Measurements from ENCODE around the gene EFHC1.
"Not testable (repeated sequence)": the region's sequence is repeated elsewhere in the genome, so short reads cannot be mapped to it uniquely, and the experiment has no call there.

Gene EFHC1

DNA sequence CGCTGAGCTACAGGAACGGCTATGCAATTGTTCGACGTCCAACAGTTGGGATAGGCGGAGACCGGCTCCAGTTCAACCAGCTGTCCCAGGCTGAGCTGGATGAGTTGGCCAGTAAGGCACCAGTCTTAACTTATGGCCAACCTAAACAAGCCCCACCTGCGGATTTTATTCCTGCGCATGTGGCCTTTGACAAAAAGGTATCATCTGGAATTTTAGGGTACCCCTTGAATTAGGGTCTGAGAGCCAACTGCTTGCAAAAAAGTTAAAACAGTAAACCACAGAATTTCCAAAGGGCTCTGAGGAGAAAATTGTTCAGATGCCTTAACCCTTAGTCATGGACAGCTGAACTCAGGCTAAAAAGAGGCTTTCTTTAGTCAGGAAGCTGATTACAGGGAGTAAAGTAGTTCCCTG lies 3.8 kb downstream of the EFHC1 start:
- Histone ChIP-seq H3K4me3 (ENCODE audit: insufficient read depth, low read length, poor library complexity, severe bottlenecking) (no peak overlapping the region), H3K27ac (ENCODE audit: low read depth, low read length) (no peak overlapping the region), H3K79me2 (ENCODE audit: insufficient read depth, low read length) (no peaks in the 10 kb centered on the region), H4K20me1 (ENCODE audit: low read depth, low read length) (no peaks in the 10 kb centered on the region), H3K9me2 (replicated peaks; ENCODE audit: insufficient read depth, low read length) (no peaks in the 10 kb centered on the region), H2AFZ (ENCODE audit: low read depth, low read length, severe bottlenecking) (no peak overlapping the region), H3K27me3 (ENCODE audit: low read length) (no peaks in the 10 kb centered on the region), H3K9ac (ENCODE audit: low read length) (no peak overlapping the region), H3K9me3 (ENCODE audit: insufficient read depth, low read length) (no peaks in the 10 kb centered on the region), H3K36me3 (ENCODE audit: low read length) (no peaks in the 10 kb centered on the region), H3K4me2 (ENCODE audit: low read depth, low read length, poor library complexity, severe bottlenecking) (no peak overlapping the region), H3F3A (ENCODE audit: insufficient read depth) (peaks cover 10% of the 10 kb centered on the region; the same call in 1 of the 2 replicates)
- TF ChIP-seq, protein P1, sequence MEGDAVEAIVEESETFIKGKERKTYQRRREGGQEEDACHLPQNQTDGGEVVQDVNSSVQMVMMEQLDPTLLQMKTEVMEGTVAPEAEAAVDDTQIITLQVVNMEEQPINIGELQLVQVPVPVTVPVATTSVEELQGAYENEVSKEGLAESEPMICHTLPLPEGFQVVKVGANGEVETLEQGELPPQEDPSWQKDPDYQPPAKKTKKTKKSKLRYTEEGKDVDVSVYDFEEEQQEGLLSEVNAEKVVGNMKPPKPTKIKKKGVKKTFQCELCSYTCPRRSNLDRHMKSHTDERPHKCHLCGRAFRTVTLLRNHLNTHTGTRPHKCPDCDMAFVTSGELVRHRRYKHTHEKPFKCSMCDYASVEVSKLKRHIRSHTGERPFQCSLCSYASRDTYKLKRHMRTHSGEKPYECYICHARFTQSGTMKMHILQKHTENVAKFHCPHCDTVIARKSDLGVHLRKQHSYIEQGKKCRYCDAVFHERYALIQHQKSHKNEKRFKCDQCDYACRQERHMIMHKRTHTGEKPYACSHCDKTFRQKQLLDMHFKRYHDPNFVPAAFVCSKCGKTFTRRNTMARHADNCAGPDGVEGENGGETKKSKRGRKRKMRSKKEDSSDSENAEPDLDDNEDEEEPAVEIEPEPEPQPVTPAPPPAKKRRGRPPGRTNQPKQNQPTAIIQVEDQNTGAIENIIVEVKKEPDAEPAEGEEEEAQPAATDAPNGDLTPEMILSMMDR (IDR thresholded peaks at IDR 0.05; ENCODE audit: insufficient read depth, low read length, poor library complexity, severe bottlenecking) = no peak
- TF ChIP-seq EZH2phosphoT487 (conservative IDR thresholded peaks at IDR 0.05; ENCODE audit: low read length) = no peak

DNA sequence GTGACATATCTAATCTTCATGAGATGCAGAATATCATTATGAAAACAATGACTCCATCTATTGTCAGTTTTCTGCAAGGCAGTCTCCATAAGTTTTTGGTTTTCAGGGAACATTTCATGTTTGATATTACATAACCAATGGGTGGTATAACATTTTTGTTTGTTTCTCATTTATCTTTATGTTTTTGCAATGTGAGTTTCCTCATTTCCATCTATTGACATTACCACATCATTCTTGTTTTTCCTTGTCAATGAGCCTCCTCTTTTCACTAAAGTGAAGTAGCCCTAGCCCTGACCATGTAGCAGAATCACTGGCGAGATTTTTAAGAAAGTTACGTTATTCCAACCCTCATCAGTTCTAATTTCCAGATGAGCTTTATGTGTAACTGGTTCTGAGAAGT lies 4.4 kb downstream of the EFHC1 start:
- no peaks in the 10 kb centered on the region for H3K9me2 ChIP-seq (replicated peaks; ENCODE audit: insufficient read depth, low read length)
- no peak overlapping the region for H3K27ac ChIP-seq (ENCODE audit: low read depth, low read length)
- no peaks in the 10 kb centered on the region for H3K27me3 ChIP-seq (ENCODE audit: low read length)
- H3F3A ChIP-seq (ENCODE audit: insufficient read depth) = peaks cover 8% of the 10 kb centered on the region; the same call in 1 of the 2 replicates
- H3K79me2 ChIP-seq (ENCODE audit: insufficient read depth, low read length) = no peaks in the 10 kb centered on the region
- H3K9ac ChIP-seq (ENCODE audit: low read length) = no peak overlapping the region
- H3K9me3 ChIP-seq (ENCODE audit: insufficient read depth, low read length) = no peaks in the 10 kb centered on the region
- H3K4me2 ChIP-seq (ENCODE audit: low read depth, low read length, poor library complexity, severe bottlenecking) = no peak overlapping the region
- H2AFZ ChIP-seq (ENCODE audit: low read depth, low read length, severe bottlenecking) = no peak overlapping the region
- no peak overlapping the region for H3K4me3 ChIP-seq (ENCODE audit: insufficient read depth, low read length, poor library complexity, severe bottlenecking)
- TF ChIP-seq, protein P1 (IDR thresholded peaks at IDR 0.05; ENCODE audit: insufficient read depth, low read length, poor library complexity, severe bottlenecking) = no peak
- no peak for TF ChIP-seq EZH2phosphoT487 (conservative IDR thresholded peaks at IDR 0.05; ENCODE audit: low read length)
- no peaks in the 10 kb centered on the region for H3K36me3 ChIP-seq (ENCODE audit: low read length)
- H4K20me1 ChIP-seq (ENCODE audit: low read depth, low read length) = no peaks in the 10 kb centered on the region

DNA sequence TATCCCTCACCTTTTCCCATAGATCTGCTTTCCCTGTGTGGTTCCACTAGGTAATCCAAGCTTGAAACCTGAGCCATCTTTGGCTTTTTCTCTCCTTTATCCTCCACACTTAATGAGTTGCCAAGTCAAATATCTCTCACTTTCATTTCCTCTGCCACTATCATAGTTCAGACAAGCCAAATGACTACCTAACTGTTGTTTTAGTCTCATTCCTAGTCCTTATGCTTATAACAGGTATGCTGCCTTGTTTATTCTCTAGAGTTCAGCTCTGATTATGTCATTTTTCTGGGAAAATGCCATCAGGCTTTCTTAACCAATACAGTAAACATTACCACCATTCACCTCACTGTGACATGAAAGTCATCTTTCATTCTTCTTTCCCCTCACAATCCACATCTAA lies 6.5 kb downstream of the EFHC1 start:
- H3K79me2 ChIP-seq (ENCODE audit: insufficient read depth, low read length) = no peaks in the 10 kb centered on the region
- TF ChIP-seq, protein P1 (IDR thresholded peaks at IDR 0.05; ENCODE audit: insufficient read depth, low read length, poor library complexity, severe bottlenecking) = no peak
- no peak for TF ChIP-seq EZH2phosphoT487 (conservative IDR thresholded peaks at IDR 0.05; ENCODE audit: low read length)
- H3K9ac ChIP-seq (ENCODE audit: low read length) = no peak overlapping the region
- H3K4me2 ChIP-seq (ENCODE audit: low read depth, low read length, poor library complexity, severe bottlenecking) = no peak overlapping the region
- peaks cover 4% of the 10 kb centered on the region; the same call in 1 of the 2 replicates for H3F3A ChIP-seq (ENCODE audit: insufficient read depth)
- no peak overlapping the region for H3K4me3 ChIP-seq (ENCODE audit: insufficient read depth, low read length, poor library complexity, severe bottlenecking)
- H4K20me1 ChIP-seq (ENCODE audit: low read depth, low read length) = no peaks in the 10 kb centered on the region
- H3K36me3 ChIP-seq (ENCODE audit: low read length) = no peaks in the 10 kb centered on the region
- H3K9me3 ChIP-seq (ENCODE audit: insufficient read depth, low read length) = no peaks in the 10 kb centered on the region
- no peak overlapping the region for H3K27ac ChIP-seq (ENCODE audit: low read depth, low read length)
- H3K27me3 ChIP-seq (ENCODE audit: low read length) = no peaks in the 10 kb centered on the region
- no peak overlapping the region for H2AFZ ChIP-seq (ENCODE audit: low read depth, low read length, severe bottlenecking)
- H3K9me2 ChIP-seq (replicated peaks; ENCODE audit: insufficient read depth, low read length) = no peaks in the 10 kb centered on the region

DNA sequence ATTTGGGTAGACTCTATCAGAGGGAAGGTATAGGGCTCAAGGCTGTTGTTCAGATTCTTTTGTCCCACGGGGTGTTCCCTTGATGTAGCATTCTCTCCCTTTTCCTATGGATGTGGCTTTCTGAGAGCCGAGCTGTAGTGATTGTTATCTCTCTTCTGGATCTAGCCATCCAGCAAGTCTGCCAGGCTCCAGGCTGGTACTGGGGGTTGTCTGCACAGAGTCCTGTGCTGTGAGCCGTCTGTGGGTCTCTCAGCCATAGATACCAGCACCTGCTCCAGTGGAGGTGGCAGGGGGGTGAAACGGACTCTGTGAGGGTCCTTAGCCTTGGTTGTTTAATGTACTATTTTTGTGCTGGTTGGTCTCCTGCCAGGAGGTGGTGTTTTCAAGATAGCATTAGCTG lies 13.2 kb downstream of the EFHC1 start:
- not testable (repeated sequence) for H3K27me3 ChIP-seq (ENCODE audit: low read length); H3F3A ChIP-seq (ENCODE audit: insufficient read depth); H4K20me1 ChIP-seq (ENCODE audit: low read depth, low read length); H3K4me2 ChIP-seq (ENCODE audit: low read depth, low read length, poor library complexity, severe bottlenecking); H3K79me2 ChIP-seq (ENCODE audit: insufficient read depth, low read length); H3K36me3 ChIP-seq (ENCODE audit: low read length); H3K9me3 ChIP-seq (ENCODE audit: insufficient read depth, low read length); H3K9me2 ChIP-seq (replicated peaks; ENCODE audit: insufficient read depth, low read length); H3K27ac ChIP-seq (ENCODE audit: low read depth, low read length); H3K4me3 ChIP-seq (ENCODE audit: insufficient read depth, low read length, poor library complexity, severe bottlenecking); H3K9ac ChIP-seq (ENCODE audit: low read length); H2AFZ ChIP-seq (ENCODE audit: low read depth, low read length, severe bottlenecking)
